Measurements from ENCODE around the gene LIN54. TPM values are rescaled to one million over a fixed set of nuclear protein-coding genes. Genes with fewer than 3 reads are reported as not detected.

Gene LIN54
- total RNA-seq, 3 donors from 2014 or later, result 9.8 to 14.0 (median 11.7) TPM

GRCh38 chr4:82983444-82983843 is 27.2 kb downstream of the LIN54 start:
- Histone ChIP-seq H3K9me3 (no peaks in the 10 kb centered on the region), H3K27ac (no peak overlapping the region), H3K4me1 (no peaks in the 10 kb centered on the region), H3K27me3 (no peaks in the 10 kb centered on the region), H3K4me3 (no peak overlapping the region), H3K36me3 (no peaks in the 10 kb centered on the region)
- DNase-seq (ENCODE audit: low spot score in 2 of 2), result no peak
- intact Hi-C loops (cut with DNase I; ENCODE audit: low total_unique reads), result no loop called here
- TF ChIP-seq, protein P1, sequence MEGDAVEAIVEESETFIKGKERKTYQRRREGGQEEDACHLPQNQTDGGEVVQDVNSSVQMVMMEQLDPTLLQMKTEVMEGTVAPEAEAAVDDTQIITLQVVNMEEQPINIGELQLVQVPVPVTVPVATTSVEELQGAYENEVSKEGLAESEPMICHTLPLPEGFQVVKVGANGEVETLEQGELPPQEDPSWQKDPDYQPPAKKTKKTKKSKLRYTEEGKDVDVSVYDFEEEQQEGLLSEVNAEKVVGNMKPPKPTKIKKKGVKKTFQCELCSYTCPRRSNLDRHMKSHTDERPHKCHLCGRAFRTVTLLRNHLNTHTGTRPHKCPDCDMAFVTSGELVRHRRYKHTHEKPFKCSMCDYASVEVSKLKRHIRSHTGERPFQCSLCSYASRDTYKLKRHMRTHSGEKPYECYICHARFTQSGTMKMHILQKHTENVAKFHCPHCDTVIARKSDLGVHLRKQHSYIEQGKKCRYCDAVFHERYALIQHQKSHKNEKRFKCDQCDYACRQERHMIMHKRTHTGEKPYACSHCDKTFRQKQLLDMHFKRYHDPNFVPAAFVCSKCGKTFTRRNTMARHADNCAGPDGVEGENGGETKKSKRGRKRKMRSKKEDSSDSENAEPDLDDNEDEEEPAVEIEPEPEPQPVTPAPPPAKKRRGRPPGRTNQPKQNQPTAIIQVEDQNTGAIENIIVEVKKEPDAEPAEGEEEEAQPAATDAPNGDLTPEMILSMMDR (IDR thresholded peaks at IDR 0.05), result no peak
- TF ChIP-seq POLR2AphosphoS5 (IDR thresholded peaks at IDR 0.05) (no peak), POLR2A (IDR thresholded peaks at IDR 0.05) (no peak)

GRCh38 chr4:82981138-82981537 is 29.5 kb downstream of the LIN54 start:
- Histone ChIP-seq H3K27ac (no peak overlapping the region), H3K36me3 (no peaks in the 10 kb centered on the region), H3K27me3 (no peaks in the 10 kb centered on the region), H3K9me3 (no peaks in the 10 kb centered on the region), H3K4me1 (no peaks in the 10 kb centered on the region), H3K4me3 (no peak overlapping the region)
- DNase-seq (ENCODE audit: low spot score in 2 of 2), result no peak
- intact Hi-C loops (cut with DNase I; ENCODE audit: low total_unique reads), result no loop called here
- no peak for TF ChIP-seq POLR2A (IDR thresholded peaks at IDR 0.05)
- no peak for TF ChIP-seq POLR2AphosphoS5 (IDR thresholded peaks at IDR 0.05)
- TF ChIP-seq, protein P1 (IDR thresholded peaks at IDR 0.05), result no peak

- Histone ChIP-seq H3K36me3 (no peaks in the 10 kb centered on the region), H3K27me3 (no peaks in the 10 kb centered on the region), H3K4me1 (no peaks in the 10 kb centered on the region), H3K9me3 (no peaks in the 10 kb centered on the region), H3K4me3 (no peak overlapping the region), H3K27ac (no peak overlapping the region)
- TF ChIP-seq POLR2AphosphoS5 (IDR thresholded peaks at IDR 0.05) (no peak), POLR2A (IDR thresholded peaks at IDR 0.05) (no peak)
- TF ChIP-seq, protein P1 (IDR thresholded peaks at IDR 0.05), result no peak
- intact Hi-C loops (cut with DNase I; ENCODE audit: low total_unique reads), result no loop called here
- no peak for DNase-seq (ENCODE audit: low spot score in 2 of 2)
Observed at GRCh38 chr4:82975792-82976191, 34.8 kb downstream of the LIN54 start.

DNA sequence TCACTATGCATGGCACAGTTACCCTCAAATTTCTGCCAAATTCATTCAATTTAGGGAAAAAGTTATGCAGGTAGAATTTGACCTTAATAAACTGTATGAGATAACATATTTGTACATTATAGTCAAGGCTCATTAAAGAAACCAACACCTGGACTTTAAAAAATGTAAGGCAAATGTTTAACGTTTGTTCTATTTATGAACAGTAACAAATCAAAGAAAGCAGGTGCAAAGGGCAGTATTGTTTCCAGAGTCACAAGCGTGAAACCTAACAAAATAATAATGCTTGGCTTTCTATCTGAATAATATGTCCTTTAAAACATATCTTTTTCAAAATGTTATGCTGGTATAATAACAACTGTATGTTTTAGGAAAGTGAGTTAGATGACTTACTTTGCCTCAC is 41.2 kb downstream of the LIN54 start:
- TF ChIP-seq, protein P1 (IDR thresholded peaks at IDR 0.05), result no peak
- H3K4me1 ChIP-seq, result no peaks in the 10 kb centered on the region
- intact Hi-C loops (cut with DNase I; ENCODE audit: low total_unique reads), result no loop called here
- no peak for DNase-seq (ENCODE audit: low spot score in 2 of 2)
- no peaks in the 10 kb centered on the region for H3K27me3 ChIP-seq
- H3K4me3 ChIP-seq, result no peak overlapping the region
- no peaks in the 10 kb centered on the region for H3K9me3 ChIP-seq
- no peak overlapping the region for H3K27ac ChIP-seq
- no peaks in the 10 kb centered on the region for H3K36me3 ChIP-seq

DNA sequence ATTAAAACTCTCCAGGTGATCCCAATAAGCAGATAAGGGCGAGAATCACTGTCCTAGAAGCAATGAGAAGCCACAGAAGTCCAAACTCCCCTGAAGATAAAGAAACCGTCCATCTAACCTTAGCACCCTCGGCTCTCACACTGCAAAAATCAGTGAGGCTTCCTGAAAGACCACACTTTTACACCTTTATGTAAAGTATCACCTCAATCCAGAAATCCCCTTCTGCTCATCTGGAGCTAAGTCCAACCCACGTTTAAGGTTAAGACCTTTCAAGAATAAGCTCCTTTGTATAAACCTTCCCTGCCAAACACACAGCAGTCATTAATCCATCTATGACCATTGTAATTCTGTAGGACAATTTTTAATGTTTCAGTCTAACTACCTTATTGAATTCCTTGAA is 41.7 kb downstream of the LIN54 start:
- Histone ChIP-seq H3K4me3 (no peak overlapping the region), H3K4me1 (no peaks in the 10 kb centered on the region), H3K9me3 (no peaks in the 10 kb centered on the region), H3K27me3 (no peaks in the 10 kb centered on the region), H3K36me3 (no peaks in the 10 kb centered on the region), H3K27ac (no peak overlapping the region)
- intact Hi-C loops (cut with DNase I; ENCODE audit: low total_unique reads), result no loop called here
- TF ChIP-seq POLR2AphosphoS5 (IDR thresholded peaks at IDR 0.05), result no peak
- TF ChIP-seq, protein P1 (IDR thresholded peaks at IDR 0.05), result no peak
- no peak for TF ChIP-seq POLR2A (IDR thresholded peaks at IDR 0.05)
- DNase-seq (ENCODE audit: low spot score in 2 of 2), result no peak
